Astrocyte of the hippocampus (primary cell): Measurements from ENCODE around the gene PAFAH1B1.

ENCODE experiments used
- DNase-seq: peaks from one replicate; pipeline ENCODE4 v3.0.0; 2011; ENCODE audit warnings: low read depth, low spot score

The PAFAH1B1 gene

GRCh38 chr17:2719861-2720260, 126.4 kb downstream of the PAFAH1B1 start:
- DNase-seq = no peak

- DNase-seq = no peak
These were observed 128.1 kb downstream of the PAFAH1B1 start for GRCh38 chr17:2721603-2722002.

- DNase-seq = no peak
These were observed 129.2 kb downstream of the PAFAH1B1 start for GRCh38 chr17:2722611-2723010.

- no peak for DNase-seq
These were observed 130.1 kb downstream of the PAFAH1B1 start for GRCh38 chr17:2723505-2723996.

GRCh38 chr17:2723997-2724783, 130.7 kb downstream of the PAFAH1B1 start:
- peak; percentile 43 for DNase-seq

GRCh38 chr17:2724784-2725164, 131.3 kb downstream of the PAFAH1B1 start:
- DNase-seq = peak; percentile 61

- no peak for DNase-seq
These were observed 137.4 kb downstream of the PAFAH1B1 start for GRCh38 chr17:2730764-2731353.

- no peak for DNase-seq
These were observed 138.4 kb downstream of the PAFAH1B1 start for GRCh38 chr17:2731807-2732206.

GRCh38 chr17:2734939-2735338, 141.5 kb downstream of the PAFAH1B1 start:
- DNase-seq = no peak
